Stimulated activated CD4-positive, alpha-beta T cell treated with anti-CD3 and anti-CD28 coated beads, Interleukin-12 subunit alpha, Interleukin-12 subunit beta, amount 100 ng/mL, for 24 hours (primary cell): ENCODE data around the gene TRAF3IP1.
"Not testable (repeated sequence)": the region's sequence is repeated elsewhere in the genome, so short reads cannot be mapped to it uniquely, and the experiment has no call there.

Experiments used
- DNase-seq, 2 experiments: peaks; one replicate each; pipeline ENCODE4 v3.0.0-alpha.2; 2020; ENCODE audit warnings: low read depth in 2 of 2

Gene TRAF3IP1

GRCh38 chr2:238380785-238381184 lies 60.5 kb downstream of the TRAF3IP1 start:
- no peak for DNase-seq

DNA sequence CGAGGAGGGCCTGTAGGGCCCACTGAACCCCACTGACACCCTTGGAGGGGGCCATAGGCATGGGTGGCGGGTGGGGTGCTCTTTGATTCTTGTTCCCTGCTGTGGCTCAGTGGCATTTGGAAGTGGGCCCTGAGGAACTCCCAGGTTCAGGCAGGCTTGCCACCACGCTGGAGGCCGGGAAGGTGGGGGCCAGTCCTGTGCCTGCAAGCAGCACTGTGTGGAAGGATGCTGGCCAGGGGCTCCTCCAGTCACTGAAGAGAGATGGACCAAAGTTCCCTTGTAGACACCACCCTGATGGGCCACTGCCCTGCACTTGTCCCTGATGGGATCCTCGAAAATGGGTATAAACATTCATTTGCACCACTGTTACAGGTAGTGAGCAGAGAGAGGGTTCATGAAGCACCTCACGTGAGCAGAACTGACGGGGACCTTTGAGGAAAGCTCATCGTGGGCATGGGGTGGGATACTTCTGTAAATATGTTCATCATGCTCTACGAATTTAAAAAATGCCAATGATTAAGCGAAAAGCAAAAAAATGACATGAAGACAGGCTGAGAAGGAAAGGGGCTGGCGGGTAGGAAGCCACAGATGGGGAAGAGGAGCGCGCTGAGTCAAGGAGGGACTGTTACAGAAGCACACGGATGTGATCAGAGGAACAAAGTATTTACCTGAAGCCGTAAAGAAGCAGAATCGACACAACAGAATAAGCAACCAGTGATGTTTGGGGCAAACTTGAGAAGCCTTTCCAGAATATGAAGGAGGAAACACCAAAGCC lies 61.2 kb downstream of the TRAF3IP1 start:
- no peak for DNase-seq

- DNase-seq: no peak
These were observed 62.1 kb downstream of the TRAF3IP1 start for GRCh38 chr2:238382381-238382781.

- no peak for DNase-seq
These were observed 62.8 kb downstream of the TRAF3IP1 start for GRCh38 chr2:238383135-238383534.

GRCh38 chr2:238383743-238384380 lies 63.5 kb downstream of the TRAF3IP1 start:
- no peak for DNase-seq

GRCh38 chr2:238387332-238387731 lies 67.0 kb downstream of the TRAF3IP1 start:
- DNase-seq: no peak

GRCh38 chr2:238388794-238389193 lies 68.5 kb downstream of the TRAF3IP1 start:
- no peak for DNase-seq

GRCh38 chr2:238389988-238390589 lies 69.8 kb downstream of the TRAF3IP1 start:
- no peak for DNase-seq

- no peak for DNase-seq
These were observed 70.8 kb downstream of the TRAF3IP1 start for GRCh38 chr2:238391042-238391689.

DNA sequence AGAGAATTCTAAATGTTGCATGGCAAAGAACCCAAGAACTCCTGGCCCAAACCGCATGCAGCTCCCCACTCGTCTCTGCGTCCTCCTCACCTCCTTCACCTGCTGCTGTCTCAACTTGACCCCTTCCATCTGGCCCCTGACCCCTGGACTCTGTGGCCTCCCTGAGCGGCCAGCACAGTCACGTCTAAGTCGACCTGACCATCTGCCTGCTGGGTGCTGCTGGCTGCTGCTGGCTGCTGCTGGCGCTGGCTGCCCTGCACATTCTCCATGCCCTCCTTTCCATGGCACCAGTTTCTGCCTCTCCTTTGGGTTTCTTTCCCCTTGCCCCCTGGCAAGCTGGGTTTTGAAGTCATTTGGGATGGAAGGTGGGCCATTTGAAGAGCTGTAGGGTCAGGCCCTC lies 76.3 kb downstream of the TRAF3IP1 start:
- DNase-seq: no peak

DNA sequence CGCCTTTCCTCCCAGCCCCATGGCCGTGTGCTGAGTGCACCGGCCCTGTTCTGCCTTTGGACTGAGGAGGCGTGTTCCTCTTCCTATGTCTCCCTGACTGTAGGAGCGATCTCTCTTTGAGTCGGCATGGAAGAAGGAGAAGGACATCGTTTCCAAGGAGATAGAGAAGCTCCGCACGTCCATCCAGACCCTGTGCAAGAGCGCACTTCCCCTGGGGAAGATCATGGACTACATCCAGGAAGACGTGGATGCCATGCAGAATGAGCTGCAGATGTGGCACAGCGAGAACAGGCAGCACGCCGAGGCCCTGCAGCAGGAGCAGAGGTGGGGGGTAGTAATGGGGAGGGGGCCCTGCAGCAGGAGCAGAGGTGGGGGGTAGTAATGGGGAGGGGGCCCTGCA lies 77.0 kb downstream of the TRAF3IP1 start:
- DNase-seq: no peak

GRCh38 chr2:238398577-238398976 lies 78.3 kb downstream of the TRAF3IP1 start:
- DNase-seq: no peak

DNA sequence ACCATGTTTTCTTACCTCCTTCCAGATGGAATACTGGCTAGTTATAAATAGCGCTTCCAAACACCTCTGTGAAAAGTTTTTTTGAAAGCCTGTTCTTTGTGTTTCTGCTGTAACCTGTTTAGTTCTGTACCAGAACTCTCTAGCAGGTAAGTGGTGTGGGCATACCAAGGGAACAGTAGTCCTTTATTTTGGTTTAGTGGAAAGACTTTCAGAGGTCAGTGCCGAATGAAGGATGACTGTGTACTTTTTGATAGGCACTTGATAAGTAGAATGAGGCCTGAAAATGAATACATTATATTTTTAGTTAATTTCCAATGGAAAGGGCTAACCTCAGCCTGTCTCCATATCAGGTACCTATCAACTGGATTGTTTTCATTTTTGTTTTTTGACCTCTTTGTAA lies 78.8 kb downstream of the TRAF3IP1 start:
- no peak for DNase-seq

DNA sequence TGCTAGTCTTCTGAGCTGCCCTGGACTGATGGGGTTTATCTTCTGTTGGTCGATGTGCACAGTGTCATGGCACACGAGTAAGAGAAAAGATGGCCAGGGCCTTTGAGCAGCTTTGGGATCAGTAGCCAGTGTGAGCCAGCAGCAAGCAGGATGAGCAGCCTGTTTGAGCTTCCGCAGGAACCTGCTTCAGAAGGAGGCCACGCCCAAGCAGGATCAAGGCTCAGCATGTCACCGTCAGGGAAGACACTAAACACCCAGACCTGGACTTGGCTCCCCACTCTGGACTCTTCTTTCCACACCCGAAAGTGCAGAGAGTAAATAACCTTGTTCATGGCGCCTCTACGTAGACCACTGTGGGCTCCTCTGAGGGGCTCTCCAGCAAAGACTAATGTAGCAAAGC lies 81.2 kb downstream of the TRAF3IP1 start:
- no peak for DNase-seq

GRCh38 chr2:238403632-238404405 lies 83.5 kb downstream of the TRAF3IP1 start:
- no peak for DNase-seq

DNA sequence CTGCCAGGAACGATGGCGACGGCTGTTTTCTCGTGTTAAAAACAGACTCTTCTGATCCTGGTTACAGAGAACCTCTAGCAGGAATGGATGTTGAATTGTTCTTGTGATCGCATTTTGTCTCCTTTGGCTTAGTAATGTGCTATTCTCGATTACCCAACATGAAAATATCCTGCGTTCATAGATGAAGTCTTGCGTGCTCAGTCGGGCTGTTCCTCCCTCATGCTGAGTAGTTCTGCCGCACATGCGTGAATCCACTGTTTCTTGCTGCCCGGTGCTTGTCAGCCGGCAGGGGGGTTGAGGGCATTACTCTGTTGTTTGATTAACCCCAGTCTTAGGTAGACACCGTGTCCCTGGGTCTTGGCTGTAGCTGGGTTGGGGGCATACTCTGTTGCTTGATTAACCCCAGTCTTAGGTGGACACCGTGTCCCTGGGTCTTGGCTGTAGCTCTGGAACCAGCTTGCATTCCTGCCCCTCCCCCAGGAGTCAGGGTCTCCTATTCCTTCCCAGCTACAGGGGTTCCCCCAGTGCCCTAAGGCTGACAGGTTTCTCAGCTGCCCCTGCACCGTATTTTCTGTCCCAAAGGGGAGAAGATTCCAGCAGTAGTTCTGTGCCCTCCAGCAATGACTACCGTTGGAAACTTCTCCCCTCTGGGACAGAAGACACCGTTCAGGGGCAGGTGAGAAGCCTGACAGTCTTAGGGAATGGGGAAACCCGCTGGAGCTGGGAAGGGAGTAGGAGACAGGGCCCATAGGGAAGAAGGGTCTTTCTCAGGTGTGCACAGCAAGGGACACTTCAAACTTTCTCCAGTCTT lies 84.3 kb downstream of the TRAF3IP1 start:
- DNase-seq: no peak

DNA sequence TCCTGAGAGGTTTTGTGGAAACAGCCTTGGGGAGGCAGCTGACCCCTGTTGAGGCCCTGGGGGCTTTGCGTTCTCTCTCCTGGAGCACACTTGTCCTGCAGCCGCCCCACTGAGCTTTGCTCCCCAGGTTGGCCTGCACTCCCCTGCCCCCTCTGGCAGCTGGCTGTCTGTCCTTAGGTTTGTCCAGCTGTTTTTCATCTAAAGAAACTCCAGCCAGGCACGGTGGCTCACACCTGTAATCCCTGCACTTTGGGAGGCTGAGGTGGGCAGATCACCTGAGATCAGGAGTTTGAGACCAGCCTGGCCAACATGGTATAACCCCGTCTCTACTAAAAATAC lies 84.9 kb downstream of the TRAF3IP1 start:
- DNase-seq: not testable (repeated sequence)

GRCh38 chr2:238406221-238406997 lies 86.1 kb downstream of the TRAF3IP1 start:
- no peak for DNase-seq

- no peak for DNase-seq
These were observed 86.6 kb downstream of the TRAF3IP1 start for GRCh38 chr2:238406998-238407285.

DNA sequence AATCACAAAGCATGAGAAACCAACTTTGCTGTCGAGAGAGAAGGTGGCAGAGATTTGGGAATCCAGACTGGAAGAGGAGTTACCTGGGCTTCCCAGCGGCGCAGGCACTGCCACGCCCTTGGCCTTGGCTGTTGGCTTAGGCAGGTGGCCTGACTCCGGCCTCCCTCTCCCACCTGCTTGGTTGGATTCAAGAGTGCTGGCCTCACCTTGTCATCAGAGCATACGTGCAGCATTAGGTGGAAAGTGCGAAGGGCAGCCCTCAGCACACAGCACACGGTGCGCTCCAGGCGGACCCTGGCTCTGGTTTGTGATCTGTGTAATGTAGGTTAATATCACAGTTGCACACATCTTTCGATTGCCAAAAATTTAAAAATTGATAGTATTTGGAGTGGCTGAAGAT lies 87.2 kb downstream of the TRAF3IP1 start:
- DNase-seq: no peak
